ENCODE data around the gene CLCN2.

CLCN2 gene

GRCh38 chr3:184395320-184395660 lies 33.9 kb upstream of the CLCN2 start:
- no peak for DNase-seq (ENCODE audit: low read depth, low spot score)
- ChIA-PET CTCF (no interaction called here), POLR2A (no interaction called here)
- H3K4me3 ChIP-seq (ENCODE audit: low read depth, low read length) = no peak overlapping the region
- TF ChIP-seq CTCF (IDR thresholded peaks at IDR 0.05; ENCODE audit: insufficient read depth, low read length, missing control alignments) = no peak

- no peak for DNase-seq (ENCODE audit: low read depth, low spot score)
- POLR2A ChIA-PET = no interaction called here
- CTCF ChIA-PET = interaction anchor here (0.7 to 6.2 kb wide), 3 partner anchors 19 to 136 kb away, joined by 3 to 41 read pairs (median 3); no protein-coding TSS in a partner anchor
- no peak overlapping the region for H3K4me3 ChIP-seq (ENCODE audit: low read depth, low read length)
- TF ChIP-seq CTCF (IDR thresholded peaks at IDR 0.05; ENCODE audit: insufficient read depth, low read length, missing control alignments) = no peak
Measured at GRCh38 chr3:184391266-184391665, 29.9 kb upstream of the CLCN2 start.

- DNase-seq (ENCODE audit: low read depth, low spot score) = no peak
- no peak overlapping the region for H3K4me3 ChIP-seq (ENCODE audit: low read depth, low read length)
- no peak for TF ChIP-seq CTCF (IDR thresholded peaks at IDR 0.05; ENCODE audit: insufficient read depth, low read length, missing control alignments)
- CTCF ChIA-PET = interaction anchor here (0.8 to 6.2 kb wide), 6 partner anchors 15 to 151 kb away, joined by 3 to 41 read pairs (median 3); no protein-coding TSS in a partner anchor
- POLR2A ChIA-PET = interaction anchor here (0.6 kb wide), 1 partner anchor 122 kb away, joined by 3 read pairs; no protein-coding TSS in a partner anchor
Measured at GRCh38 chr3:184389935-184390528, 28.6 kb upstream of the CLCN2 start.

- ChIA-PET CTCF (interaction anchor here (1.0 to 6.2 kb wide), 6 partner anchors 15 to 150 kb away, joined by 3 to 41 read pairs (median 3); no protein-coding TSS in a partner anchor), POLR2A (no interaction called here)
- DNase-seq (ENCODE audit: low read depth, low spot score) = no peak
- no peak overlapping the region for H3K4me3 ChIP-seq (ENCODE audit: low read depth, low read length)
- no peak for TF ChIP-seq CTCF (IDR thresholded peaks at IDR 0.05; ENCODE audit: insufficient read depth, low read length, missing control alignments)
Measured at GRCh38 chr3:184389384-184389783, 28.0 kb upstream of the CLCN2 start.

- CTCF ChIA-PET = interaction anchor here (1.0 to 6.2 kb wide), 6 partner anchors 14 to 150 kb away, joined by 3 to 41 read pairs (median 3); no protein-coding TSS in a partner anchor
- H3K4me3 ChIP-seq (ENCODE audit: low read depth, low read length) = no peak overlapping the region
- DNase-seq (ENCODE audit: low read depth, low spot score) = no peak
- no peak for TF ChIP-seq CTCF (IDR thresholded peaks at IDR 0.05; ENCODE audit: insufficient read depth, low read length, missing control alignments)
- POLR2A ChIA-PET = no interaction called here
Measured at GRCh38 chr3:184388936-184389230, 27.5 kb upstream of the CLCN2 start.

- ChIA-PET POLR2A (no interaction called here), CTCF (interaction anchor here (1.0 to 6.2 kb wide), 6 partner anchors 13 to 125 kb away, joined by 3 to 41 read pairs (median 3); no protein-coding TSS in a partner anchor)
- TF ChIP-seq CTCF (IDR thresholded peaks at IDR 0.05; ENCODE audit: insufficient read depth, low read length, missing control alignments) = no peak
- no peak overlapping the region for H3K4me3 ChIP-seq (ENCODE audit: low read depth, low read length)
- DNase-seq (ENCODE audit: low read depth, low spot score) = no peak
Measured at GRCh38 chr3:184388164-184388935, 26.9 kb upstream of the CLCN2 start.

Measured in AG04449 (cell line).